SK-N-SH (cell line): ENCODE data around the gene NKIRAS1. TPM values are rescaled to one million over a fixed set of nuclear protein-coding genes. Genes with fewer than 3 reads are reported as not detected.

Experiments used
- CTCF ChIA-PET: fragments of 300-600, 350-600 bp; formaldehyde crosslinking; extraction: SDS; loops from one replicate; lab custom pipeline; 2021; lab: Yijun Ruan, JAX
- POLR2A ChIA-PET: fragments of 350-600 bp; sonication (Branson Sonifier 250); formaldehyde crosslinking; extraction: SDS; loops from one replicate; lab custom pipeline; 2020; ENCODE audit warnings: antibody characterized with exemption, inconsistent platforms; lab: Yijun Ruan, JAX
- DNase-seq: peaks from one replicate; pipeline ENCODE4 v3.0.0; 2012
- H2AFZ ChIP-seq: fragments of 200-600 bp; sonication (generic); 2 replicates; pipeline ENCODE4 v1.8.1; 2016; ENCODE audit warnings: antibody characterized with exemption, mild to moderate bottlenecking, low read depth
- H3F3A ChIP-seq: fragments of 200-600 bp; sonication (generic); replicated peaks from 2 replicates; pipeline ENCODE3; 2016; ENCODE audit warnings: antibody characterized with exemption, mild to moderate bottlenecking; ENCODE audit not compliant: insufficient read depth
- H3K27ac ChIP-seq, 2 experiments: fragments of 200-500 bp in 1 of 2; fragments of 200-600 bp in 1 of 2; sonication (Bioruptor generic) in 1 of 2; sonication (generic), shearing (Covaris generic) in 1 of 2; 2 replicates each; pipeline versions ENCODE4 v1.5.1 to v1.6.1; 2014 to 2016; ENCODE audit warnings: low read depth in 2 of 2, inconsistent platforms in 1 of 2, low read length in 1 of 2, mild to moderate bottlenecking in 1 of 2, mixed read lengths in 1 of 2
- H3K27me3 ChIP-seq: fragments of 200-600 bp; sonication (generic), shearing (Covaris generic); 2 replicates; pipeline ENCODE4 v1.6.1; 2016; ENCODE audit warnings: mixed run types; ENCODE audit not compliant: insufficient read depth
- H3K36me3 ChIP-seq, 2 experiments: fragments of 200-500 bp in 1 of 2; fragments of 200-600 bp in 1 of 2; sonication (Bioruptor generic) in 1 of 2; sonication (generic) in 1 of 2; replicated peaks in 1 of 2; 2 replicates each; pipeline versions ENCODE3 to v1.5.1; 2014 to 2016; ENCODE audit warnings: low read length in 1 of 2, mild to moderate bottlenecking in 1 of 2; ENCODE audit not compliant: insufficient read depth in 2 of 2, control insufficient read depth in 1 of 2
- H3K4me1 ChIP-seq, 2 experiments: fragments of 200-500 bp in 1 of 2; fragments of 200-600 bp in 1 of 2; sonication (Bioruptor generic) in 1 of 2; sonication (generic), shearing (Covaris generic) in 1 of 2; 2 replicates each; pipeline versions ENCODE4 v1.5.1 to v1.6.1; 2014 to 2016; ENCODE audit warnings: low read depth in 1 of 2, low read length in 1 of 2, mixed run types in 1 of 2; ENCODE audit not compliant: insufficient read depth in 2 of 2, control insufficient read depth in 1 of 2
- H3K4me2 ChIP-seq: fragments of 200-600 bp; sonication (generic), shearing (Covaris generic); 2 replicates; pipeline ENCODE4 v1.6.1; 2017; ENCODE audit warnings: mixed run types
- H3K4me3 ChIP-seq, 2 experiments: fragments of 200-500 bp in 1 of 2; fragments of 200-600 bp in 1 of 2; sonication (Bioruptor generic) in 1 of 2; sonication (generic), shearing (Covaris generic) in 1 of 2; 2 replicates each; pipeline versions ENCODE4 v1.5.1 to v1.8.1; 2014 to 2016; ENCODE audit warnings: low read depth in 2 of 2, inconsistent platforms in 1 of 2, low read length in 1 of 2, mild to moderate bottlenecking in 1 of 2, mixed read lengths in 1 of 2, moderate library complexity in 1 of 2
- H3K79me2 ChIP-seq: fragments of 200-600 bp; sonication (generic); 2 replicates; pipeline ENCODE4 v1.8.1; 2017; ENCODE audit warnings: mild to moderate bottlenecking; ENCODE audit not compliant: insufficient read depth
- H3K9ac ChIP-seq: fragments of 200-600 bp; sonication (generic); 2 replicates; pipeline ENCODE4 v1.6.1; 2017; ENCODE audit warnings: mixed run types
- H3K9me2 ChIP-seq: fragments of 200-600 bp; sonication (generic); 2 replicates; pipeline ENCODE4 v1.6.1; 2017; ENCODE audit warnings: mixed run types
- H3K9me3 ChIP-seq: fragments of 200-600 bp; sonication (generic); 2 replicates; pipeline ENCODE4 v1.6.1; 2017; ENCODE audit warnings: mixed run types, mild to moderate bottlenecking, moderate library complexity
- H4K20me1 ChIP-seq: fragments of 200-600 bp; sonication (generic); 2 replicates; pipeline ENCODE4 v1.6.1; 2017; ENCODE audit warnings: mild to moderate bottlenecking, mixed run types; ENCODE audit not compliant: insufficient read depth
- ELF1 ChIP-seq: IDR thresholded peaks from 2 replicates; pipeline ENCODE4 v1.4.0; 2012
- EZH2phosphoT487 ChIP-seq: fragments of 200-600 bp; sonication (generic); IDR thresholded peaks from 2 replicates; pipeline ENCODE4 v1.6.1; 2017; ENCODE audit warnings: low read depth, mixed run types, mild to moderate bottlenecking, antibody characterized with exemption, moderate library complexity, borderline replicate concordance
- FOSL2 ChIP-seq: IDR thresholded peaks from 2 replicates; pipeline ENCODE4 v1.4.0; 2012; ENCODE audit warnings: low read depth, mild to moderate bottlenecking, moderate library complexity, borderline replicate concordance
- GABPA ChIP-seq: IDR thresholded peaks from 2 replicates; pipeline ENCODE4 v1.4.0; 2012; ENCODE audit warnings: low read depth, mild to moderate bottlenecking
- GATA2 ChIP-seq: sonication (generic); formaldehyde crosslinking; IDR thresholded peaks from 2 replicates; pipeline ENCODE4 v1.5.0; 2020; ENCODE audit warnings: mild to moderate bottlenecking, missing genetic modification reagents
- JUND ChIP-seq: IDR thresholded peaks from 2 replicates; pipeline ENCODE4 v1.4.0; 2012
- MEF2A ChIP-seq: IDR thresholded peaks from 2 replicates; pipeline ENCODE4 v1.4.0; 2012; ENCODE audit warnings: low read depth, borderline replicate concordance
- MXI1 ChIP-seq: IDR thresholded peaks from 2 replicates; pipeline ENCODE4 v1.6.1; 2012; ENCODE audit warnings: mild to moderate bottlenecking, low read depth, low read length, improper control_type of control experiment
- NFIC ChIP-seq: IDR thresholded peaks from 2 replicates; pipeline ENCODE4 v1.4.0; 2012; ENCODE audit warnings: borderline replicate concordance
- NRF1 ChIP-seq: IDR thresholded peaks from 2 replicates; pipeline ENCODE4 v1.6.1; 2012; ENCODE audit warnings: low read depth, mild to moderate bottlenecking, low read length
- RFX5 ChIP-seq: IDR thresholded peaks from 2 replicates; pipeline ENCODE4 v1.6.1; 2012; ENCODE audit warnings: mild to moderate bottlenecking, improper control_type of control experiment, low read length
- TAF1 ChIP-seq: IDR thresholded peaks from 2 replicates; pipeline ENCODE4 v1.6.1; 2012; ENCODE audit warnings: low read depth, mild to moderate bottlenecking, low read length, moderate library complexity, borderline replicate concordance
- TCF12 ChIP-seq: IDR thresholded peaks from 2 replicates; pipeline ENCODE4 v1.4.0; 2012
- TEAD4 ChIP-seq: IDR thresholded peaks from 2 replicates; pipeline ENCODE4 v1.4.0; 2012; ENCODE audit warnings: mild to moderate bottlenecking, borderline replicate concordance; ENCODE audit not compliant: insufficient read depth
- USF1 ChIP-seq: IDR thresholded peaks from 2 replicates; pipeline ENCODE4 v1.4.0; 2012; ENCODE audit warnings: low read depth, borderline replicate concordance
- YY1 ChIP-seq: IDR thresholded peaks from 2 replicates; pipeline ENCODE4 v1.4.0; 2012; ENCODE audit warnings: low read depth, mild to moderate bottlenecking
- WGBS: methylation state at CpG from one replicate; pipeline ENCODE4 v1.1.6; 2017; ENCODE audit warnings: low lambda C conversion rate; 5-methylcytosine and 5-hydroxymethylcytosine counted together
- polyA plus RNA-seq, 3 experiments: library from polyadenylated mRNA; depleted of rRNA; stranded (reverse); fragments of >200 nt; gene quantifications; 2 replicates each; pipeline ENCODE4 v1.2.3, GENCODE V29; 2012
- TF ChIP-seq, protein P1 (sequence below): IDR thresholded peaks from 2 replicates; pipeline ENCODE4 v1.4.0; 2012; ENCODE audit warnings: low read depth, borderline replicate concordance
- TF ChIP-seq, protein P2 (sequence below): fragments of 150-350 bp; IDR thresholded peaks from 2 replicates; pipeline ENCODE4 v1.6.1; 2017; ENCODE audit warnings: antibody characterized with exemption, low read length, low read depth, borderline replicate concordance

Gene NKIRAS1
- polyA plus RNA-seq, 1 of the 3 experiments (the other 2 are of a cell fraction) = 8.1 TPM

- no peak overlapping the region for H3K4me3 ChIP-seq
- no peak overlapping the region for H3K27ac ChIP-seq
- H2AFZ ChIP-seq = no peak overlapping the region
- no peaks in the 10 kb centered on the region for H3K9me2 ChIP-seq
- peaks cover 31% of the 10 kb centered on the region for H3K79me2 ChIP-seq
- H4K20me1 ChIP-seq = peaks cover 50% of the 10 kb centered on the region
- H3K4me1 ChIP-seq = peaks cover 6 to 15% of the 10 kb centered on the region in 2 experiments
- H3K9me3 ChIP-seq = no peaks in the 10 kb centered on the region
- no peak for DNase-seq
- H3K4me2 ChIP-seq = no peak overlapping the region
- no peaks in the 10 kb centered on the region for H3K27me3 ChIP-seq
- H3K9ac ChIP-seq = no peak overlapping the region
- H3F3A ChIP-seq = no peaks in the 10 kb centered on the region
- POLR2A ChIA-PET = no interaction called here
- no peak for TF ChIP-seq GATA2 (CRISPR knock-in tag)
- no peak for TF ChIP-seq TEAD4
- TF ChIP-seq FOSL2 = no peak
- no peak for TF ChIP-seq MXI1
- TF ChIP-seq RFX5 = no peak
- no peak for TF ChIP-seq ELF1
- no peak for TF ChIP-seq YY1
- no peak for TF ChIP-seq USF1
- TF ChIP-seq MEF2A = no peak
- TF ChIP-seq TAF1 = no peak
- CTCF ChIA-PET = interaction anchor here (2.0 kb wide), 1 partner anchor 9 kb away, joined by 9 read pairs; no protein-coding TSS in a partner anchor
- 97% methylated on average over 8 of the region's 8 CpGs for WGBS
- peaks cover 6 to 13% of the 10 kb centered on the region in 2 experiments for H3K36me3 ChIP-seq
Measured at GRCh38 chr3:23879485-23879884, 37.3 kb downstream of the NKIRAS1 start.

GRCh38 chr3:23877329-23877980 is 39.3 kb downstream of the NKIRAS1 start:
- peaks cover 0 to 13% of the 10 kb centered on the region in 2 experiments for H3K36me3 ChIP-seq
- ChIA-PET CTCF (interaction anchor here (1.4 kb wide), 1 partner anchor 43 kb away, joined by 5 read pairs; no protein-coding TSS in a partner anchor), POLR2A (interaction anchor here (0.7 kb wide), 1 partner anchor 988 kb away, joined by 3 read pairs; no protein-coding TSS in a partner anchor)
- H3K27ac ChIP-seq = no peak overlapping the region; a peak in 1 of 4 replicates
- peaks cover 8 to 21% of the 10 kb centered on the region in 2 experiments for H3K4me1 ChIP-seq
- peaks cover 57% of the 10 kb centered on the region for H4K20me1 ChIP-seq
- H3K4me3 ChIP-seq = no peak overlapping the region
- H3K9me2 ChIP-seq = no peaks in the 10 kb centered on the region
- peak overlapping the region; percentile 41 for H3K4me2 ChIP-seq
- no peak overlapping the region for H2AFZ ChIP-seq
- H3K9me3 ChIP-seq = no peaks in the 10 kb centered on the region
- peak; percentile 50; the same call in 1 of the 2 replicates for TF ChIP-seq TCF12
- TF ChIP-seq, protein P1, sequence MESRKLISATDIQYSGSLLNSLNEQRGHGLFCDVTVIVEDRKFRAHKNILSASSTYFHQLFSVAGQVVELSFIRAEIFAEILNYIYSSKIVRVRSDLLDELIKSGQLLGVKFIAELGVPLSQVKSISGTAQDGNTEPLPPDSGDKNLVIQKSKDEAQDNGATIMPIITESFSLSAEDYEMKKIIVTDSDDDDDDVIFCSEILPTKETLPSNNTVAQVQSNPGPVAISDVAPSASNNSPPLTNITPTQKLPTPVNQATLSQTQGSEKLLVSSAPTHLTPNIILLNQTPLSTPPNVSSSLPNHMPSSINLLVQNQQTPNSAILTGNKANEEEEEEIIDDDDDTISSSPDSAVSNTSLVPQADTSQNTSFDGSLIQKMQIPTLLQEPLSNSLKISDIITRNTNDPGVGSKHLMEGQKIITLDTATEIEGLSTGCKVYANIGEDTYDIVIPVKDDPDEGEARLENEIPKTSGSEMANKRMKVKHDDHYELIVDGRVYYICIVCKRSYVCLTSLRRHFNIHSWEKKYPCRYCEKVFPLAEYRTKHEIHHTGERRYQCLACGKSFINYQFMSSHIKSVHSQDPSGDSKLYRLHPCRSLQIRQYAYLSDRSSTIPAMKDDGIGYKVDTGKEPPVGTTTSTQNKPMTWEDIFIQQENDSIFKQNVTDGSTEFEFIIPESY = no peak
- TF ChIP-seq JUND = 0 out of 2 replicates have a peak, but pooled peaks have one; percentile 7
- TF ChIP-seq, protein P2, sequence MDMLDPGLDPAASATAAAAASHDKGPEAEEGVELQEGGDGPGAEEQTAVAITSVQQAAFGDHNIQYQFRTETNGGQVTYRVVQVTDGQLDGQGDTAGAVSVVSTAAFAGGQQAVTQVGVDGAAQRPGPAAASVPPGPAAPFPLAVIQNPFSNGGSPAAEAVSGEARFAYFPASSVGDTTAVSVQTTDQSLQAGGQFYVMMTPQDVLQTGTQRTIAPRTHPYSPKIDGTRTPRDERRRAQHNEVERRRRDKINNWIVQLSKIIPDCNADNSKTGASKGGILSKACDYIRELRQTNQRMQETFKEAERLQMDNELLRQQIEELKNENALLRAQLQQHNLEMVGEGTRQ = no peak
- no peak for TF ChIP-seq GABPA
- TF ChIP-seq NRF1 = no peak
- peak; percentile 44; the same call in 1 of the 2 replicates for TF ChIP-seq NFIC
- no peak for TF ChIP-seq TEAD4
- no peak for TF ChIP-seq GATA2 (CRISPR knock-in tag)
- TF ChIP-seq EZH2phosphoT487 = no peak
- H3K9ac ChIP-seq = no peak overlapping the region
- H3K79me2 ChIP-seq = peaks cover 40% of the 10 kb centered on the region
- H3F3A ChIP-seq = no peaks in the 10 kb centered on the region
- WGBS = 54% methylated on average over 5 of the region's 5 CpGs
- no peaks in the 10 kb centered on the region for H3K27me3 ChIP-seq
- no peak for DNase-seq
